HEK293 (cell line): ENCODE measurements around the gene TMEM123.

ENCODE experiments used
- BCL11A ChIP-seq: fragments of 450-650 bp; formaldehyde crosslinking; IDR thresholded peaks from 2 replicates; pipeline ENCODE4 v1.5.1; 2016; ENCODE audit warnings: low read depth, missing biosample characterization, missing genetic modification characterization
- RBAK ChIP-seq: fragments of 450-650 bp; formaldehyde crosslinking; IDR thresholded peaks from 2 replicates; pipeline ENCODE4 v1.5.1; 2016; ENCODE audit warnings: missing biosample characterization, missing genetic modification characterization
- YY1 ChIP-seq: fragments of 450-650 bp; formaldehyde crosslinking; IDR thresholded peaks from 2 replicates; pipeline ENCODE4 v1.5.1; 2018; ENCODE audit warnings: missing biosample characterization, missing genetic modification characterization
- ZBTB1 ChIP-seq: fragments of 450-650 bp; formaldehyde crosslinking; IDR thresholded peaks from 2 replicates; pipeline ENCODE4 v1.5.1; 2016; ENCODE audit warnings: missing biosample characterization, missing genetic modification characterization
- ZFHX2 ChIP-seq: fragments of 450-650 bp; formaldehyde crosslinking; conservative IDR thresholded peaks from 2 replicates; pipeline ENCODE4 v1.5.1; 2016; ENCODE audit warnings: missing biosample characterization, missing genetic modification characterization
- ZNF112 ChIP-seq: fragments of 450-650 bp; formaldehyde crosslinking; IDR thresholded peaks from 2 replicates; pipeline ENCODE4 v1.5.0; 2017; ENCODE audit warnings: missing biosample characterization, missing genetic modification characterization
- ZNF121 ChIP-seq: fragments of 450-650 bp; formaldehyde crosslinking; IDR thresholded peaks from 2 replicates; pipeline ENCODE4 v1.5.1; 2016; ENCODE audit warnings: missing biosample characterization, missing genetic modification characterization
- ZNF132 ChIP-seq: fragments of 450-650 bp; formaldehyde crosslinking; IDR thresholded peaks from 2 replicates; pipeline ENCODE4 v1.5.1; 2017; ENCODE audit warnings: missing biosample characterization, missing genetic modification characterization, borderline replicate concordance
- ZNF146 ChIP-seq: fragments of 450-650 bp; formaldehyde crosslinking; IDR thresholded peaks from 2 replicates; pipeline ENCODE4 v1.5.1; 2016; ENCODE audit warnings: missing biosample characterization, missing genetic modification characterization
- ZNF16 ChIP-seq: fragments of 450-650 bp; formaldehyde crosslinking; IDR thresholded peaks from 2 replicates; pipeline ENCODE4 v1.5.1; 2016; ENCODE audit warnings: low read depth, missing biosample characterization, missing genetic modification characterization
- ZNF175 ChIP-seq: fragments of 450-650 bp; formaldehyde crosslinking; IDR thresholded peaks from 2 replicates; pipeline ENCODE4 v1.5.1; 2016; ENCODE audit warnings: missing biosample characterization, missing genetic modification characterization
- ZNF184 ChIP-seq: fragments of 450-650 bp; IDR thresholded peaks from 2 replicates; pipeline ENCODE4 v1.5.1; 2018; ENCODE audit warnings: missing biosample characterization, mild to moderate bottlenecking, missing genetic modification characterization
- ZNF214 ChIP-seq: fragments of 450-650 bp; formaldehyde crosslinking; IDR thresholded peaks from 2 replicates; pipeline ENCODE4 v1.5.1; 2017; ENCODE audit warnings: missing biosample characterization, mild to moderate bottlenecking, missing genetic modification characterization, borderline replicate concordance
- ZNF266 ChIP-seq: fragments of 450-650 bp; formaldehyde crosslinking; IDR thresholded peaks from 2 replicates; pipeline ENCODE4 v1.5.1; 2016; ENCODE audit warnings: missing biosample characterization, missing genetic modification characterization, low read depth
- ZNF324 ChIP-seq: fragments of 450-650 bp; formaldehyde crosslinking; IDR thresholded peaks from 2 replicates; pipeline ENCODE4 v1.5.1; 2016; ENCODE audit warnings: missing biosample characterization, missing genetic modification characterization
- ZNF350 ChIP-seq: fragments of 450-650 bp; formaldehyde crosslinking; IDR thresholded peaks from 2 replicates; pipeline ENCODE4 v1.5.0; 2017; ENCODE audit warnings: missing biosample characterization, mild to moderate bottlenecking, missing genetic modification characterization
- ZNF416 ChIP-seq: fragments of 450-650 bp; formaldehyde crosslinking; IDR thresholded peaks from 2 replicates; pipeline ENCODE4 v1.5.1; 2016; ENCODE audit warnings: missing biosample characterization, missing genetic modification characterization
- ZNF433 ChIP-seq: fragments of 450-650 bp; formaldehyde crosslinking; IDR thresholded peaks from 2 replicates; pipeline ENCODE4 v1.5.1; 2016; ENCODE audit warnings: missing biosample characterization, missing genetic modification characterization, low read depth
- ZNF521 ChIP-seq: fragments of 450-650 bp; formaldehyde crosslinking; IDR thresholded peaks from 2 replicates; pipeline ENCODE4 v1.5.1; 2017; ENCODE audit warnings: missing biosample characterization, mild to moderate bottlenecking, missing genetic modification characterization
- ZNF571 ChIP-seq: fragments of 450-650 bp; formaldehyde crosslinking; IDR thresholded peaks from 2 replicates; pipeline ENCODE4 v1.5.0; 2017; ENCODE audit warnings: missing biosample characterization, missing genetic modification characterization
- ZNF600 ChIP-seq: fragments of 450-650 bp; formaldehyde crosslinking; IDR thresholded peaks from 2 replicates; pipeline ENCODE4 v1.5.1; 2016; ENCODE audit warnings: missing biosample characterization, missing genetic modification characterization
- ZNF624 ChIP-seq: fragments of 450-650 bp; formaldehyde crosslinking; IDR thresholded peaks from 2 replicates; pipeline ENCODE4 v1.5.1; 2017; ENCODE audit warnings: missing biosample characterization, missing genetic modification characterization
- ZNF776 ChIP-seq: fragments of 450-650 bp; formaldehyde crosslinking; IDR thresholded peaks from 2 replicates; pipeline ENCODE4 v1.5.0; 2017; ENCODE audit warnings: missing biosample characterization, missing genetic modification characterization, borderline replicate concordance
- ZNF843 ChIP-seq: fragments of 450-650 bp; formaldehyde crosslinking; IDR thresholded peaks from 2 replicates; pipeline ENCODE4 v1.5.1; 2016; ENCODE audit warnings: missing biosample characterization, missing genetic modification characterization
- TF ChIP-seq, protein P1 (sequence below): fragments of 450-650 bp; formaldehyde crosslinking; IDR thresholded peaks from 2 replicates; pipeline ENCODE4 v1.5.1; 2016; ENCODE audit warnings: missing biosample characterization, missing genetic modification characterization
- TF ChIP-seq, protein P2 (sequence below): fragments of 450-650 bp; formaldehyde crosslinking; IDR thresholded peaks from 2 replicates; pipeline ENCODE4 v1.5.1; 2016; ENCODE audit warnings: missing biosample characterization, missing genetic modification characterization
- TF ChIP-seq, protein P3 (sequence below): fragments of 450-650 bp; formaldehyde crosslinking; IDR thresholded peaks from 2 replicates; pipeline ENCODE4 v1.5.1; 2016; ENCODE audit warnings: missing biosample characterization, missing genetic modification characterization
- TF ChIP-seq, protein P4 (sequence below): fragments of 450-650 bp; formaldehyde crosslinking; IDR thresholded peaks from 2 replicates; pipeline ENCODE4 v1.5.1; 2016; ENCODE audit warnings: missing biosample characterization, missing genetic modification characterization
- TF ChIP-seq, protein P5 (sequence below): fragments of 450-650 bp; formaldehyde crosslinking; IDR thresholded peaks from 2 replicates; pipeline ENCODE4 v1.5.1; 2016; ENCODE audit warnings: missing biosample characterization, missing genetic modification characterization
- TF ChIP-seq, protein P6 (sequence below): fragments of 450-650 bp; formaldehyde crosslinking; IDR thresholded peaks from 2 replicates; pipeline ENCODE4 v1.5.1; 2016; ENCODE audit warnings: missing biosample characterization, missing genetic modification characterization, low read depth

The TMEM123 gene

DNA sequence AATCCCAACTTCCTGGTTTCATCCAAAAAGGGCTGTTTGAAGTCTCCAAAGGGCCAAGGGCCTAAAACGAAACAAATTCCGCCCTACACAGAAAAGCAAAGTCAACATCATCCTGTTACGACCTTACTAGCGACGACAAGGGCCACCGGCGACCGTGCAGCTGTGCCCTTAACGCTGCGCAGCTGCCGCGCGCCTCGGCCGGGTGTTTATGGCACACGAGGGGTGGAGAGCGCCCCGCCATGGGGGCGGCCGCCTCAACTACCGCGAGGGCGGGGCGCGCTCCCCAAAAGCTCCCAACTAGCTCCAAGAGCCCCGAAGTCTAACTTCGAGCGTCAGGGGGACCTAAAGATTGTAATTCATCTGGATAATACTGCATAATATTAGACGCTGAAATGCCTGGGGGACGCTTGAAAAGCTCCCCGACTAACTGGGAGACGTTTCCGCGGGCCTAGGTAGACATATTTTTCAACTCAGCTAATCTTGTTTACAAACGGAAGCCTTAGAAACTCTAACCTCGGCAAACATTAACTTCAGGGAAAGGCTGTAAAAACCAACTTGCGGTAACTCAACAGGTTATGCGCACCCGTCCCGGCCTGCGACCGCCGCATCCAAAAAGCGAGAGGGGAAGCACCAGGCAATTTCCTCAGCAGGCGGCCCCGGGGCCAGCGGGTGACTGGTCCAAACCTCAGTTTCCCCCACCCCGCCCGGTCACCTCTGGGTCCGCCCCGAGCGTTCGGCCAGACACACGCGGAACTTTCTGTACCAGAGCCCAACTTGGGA lies 694 bp downstream of the TMEM123 start (continued):
- TF ChIP-seq ZNF521 (tag by site-specific recombination) (no peak), ZNF121 (tag by site-specific recombination) (no peak), ZNF350 (tag by site-specific recombination) (no peak), RBAK (tag by site-specific recombination) (no peak), ZNF132 (tag by site-specific recombination) (no peak), ZNF433 (tag by site-specific recombination) (no peak), ZNF571 (tag by site-specific recombination) (no peak), ZBTB1 (tag by site-specific recombination) (no peak), ZNF184 (no peak), ZNF112 (tag by site-specific recombination) (no peak), YY1 (tag by site-specific recombination) (no peak), ZNF324 (tag by site-specific recombination) (no peak), ZNF776 (tag by site-specific recombination) (no peak), ZFHX2 (tag by site-specific recombination) (peak; percentile 28), ZNF266 (tag by site-specific recombination) (no peak), ZNF146 (tag by site-specific recombination) (no peak), ZNF214 (tag by site-specific recombination) (no peak), BCL11A (no peak), ZNF600 (no peak), ZNF843 (tag by site-specific recombination) (no peak), ZNF175 (tag by site-specific recombination) (no peak), ZNF16 (tag by site-specific recombination) (no peak), ZNF624 (tag by site-specific recombination) (no peak), ZNF416 (tag by site-specific recombination) (no peak)
- TF ChIP-seq, protein P1, sequence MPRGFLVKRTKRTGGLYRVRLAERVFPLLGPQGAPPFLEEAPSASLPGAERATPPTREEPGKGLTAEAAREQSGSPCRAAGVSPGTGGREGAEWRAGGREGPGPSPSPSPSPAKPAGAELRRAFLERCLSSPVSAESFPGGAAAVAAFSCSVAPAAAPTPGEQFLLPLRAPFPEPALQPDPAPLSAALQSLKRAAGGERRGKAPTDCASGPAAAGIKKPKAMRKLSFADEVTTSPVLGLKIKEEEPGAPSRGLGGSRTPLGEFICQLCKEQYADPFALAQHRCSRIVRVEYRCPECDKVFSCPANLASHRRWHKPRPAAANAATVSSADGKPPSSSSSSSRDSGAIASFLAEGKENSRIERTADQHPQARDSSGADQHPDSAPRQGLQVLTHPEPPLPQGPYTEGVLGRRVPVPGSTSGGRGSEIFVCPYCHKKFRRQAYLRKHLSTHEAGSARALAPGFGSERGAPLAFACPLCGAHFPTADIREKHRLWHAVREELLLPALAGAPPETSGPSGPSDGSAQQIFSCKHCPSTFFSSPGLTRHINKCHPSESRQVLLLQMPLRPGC: no peak
- TF ChIP-seq, protein P2, sequence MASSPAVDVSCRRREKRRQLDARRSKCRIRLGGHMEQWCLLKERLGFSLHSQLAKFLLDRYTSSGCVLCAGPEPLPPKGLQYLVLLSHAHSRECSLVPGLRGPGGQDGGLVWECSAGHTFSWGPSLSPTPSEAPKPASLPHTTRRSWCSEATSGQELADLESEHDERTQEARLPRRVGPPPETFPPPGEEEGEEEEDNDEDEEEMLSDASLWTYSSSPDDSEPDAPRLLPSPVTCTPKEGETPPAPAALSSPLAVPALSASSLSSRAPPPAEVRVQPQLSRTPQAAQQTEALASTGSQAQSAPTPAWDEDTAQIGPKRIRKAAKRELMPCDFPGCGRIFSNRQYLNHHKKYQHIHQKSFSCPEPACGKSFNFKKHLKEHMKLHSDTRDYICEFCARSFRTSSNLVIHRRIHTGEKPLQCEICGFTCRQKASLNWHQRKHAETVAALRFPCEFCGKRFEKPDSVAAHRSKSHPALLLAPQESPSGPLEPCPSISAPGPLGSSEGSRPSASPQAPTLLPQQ (tag by site-specific recombination): no peak
- TF ChIP-seq, protein P3, sequence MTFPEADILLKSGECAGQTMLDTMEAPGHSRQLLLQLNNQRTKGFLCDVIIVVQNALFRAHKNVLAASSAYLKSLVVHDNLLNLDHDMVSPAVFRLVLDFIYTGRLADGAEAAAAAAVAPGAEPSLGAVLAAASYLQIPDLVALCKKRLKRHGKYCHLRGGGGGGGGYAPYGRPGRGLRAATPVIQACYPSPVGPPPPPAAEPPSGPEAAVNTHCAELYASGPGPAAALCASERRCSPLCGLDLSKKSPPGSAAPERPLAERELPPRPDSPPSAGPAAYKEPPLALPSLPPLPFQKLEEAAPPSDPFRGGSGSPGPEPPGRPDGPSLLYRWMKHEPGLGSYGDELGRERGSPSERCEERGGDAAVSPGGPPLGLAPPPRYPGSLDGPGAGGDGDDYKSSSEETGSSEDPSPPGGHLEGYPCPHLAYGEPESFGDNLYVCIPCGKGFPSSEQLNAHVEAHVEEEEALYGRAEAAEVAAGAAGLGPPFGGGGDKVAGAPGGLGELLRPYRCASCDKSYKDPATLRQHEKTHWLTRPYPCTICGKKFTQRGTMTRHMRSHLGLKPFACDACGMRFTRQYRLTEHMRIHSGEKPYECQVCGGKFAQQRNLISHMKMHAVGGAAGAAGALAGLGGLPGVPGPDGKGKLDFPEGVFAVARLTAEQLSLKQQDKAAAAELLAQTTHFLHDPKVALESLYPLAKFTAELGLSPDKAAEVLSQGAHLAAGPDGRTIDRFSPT (tag by site-specific recombination): 0 out of 2 replicates have a peak, but pooled peaks have one; percentile 18
- TF ChIP-seq, protein P4, sequence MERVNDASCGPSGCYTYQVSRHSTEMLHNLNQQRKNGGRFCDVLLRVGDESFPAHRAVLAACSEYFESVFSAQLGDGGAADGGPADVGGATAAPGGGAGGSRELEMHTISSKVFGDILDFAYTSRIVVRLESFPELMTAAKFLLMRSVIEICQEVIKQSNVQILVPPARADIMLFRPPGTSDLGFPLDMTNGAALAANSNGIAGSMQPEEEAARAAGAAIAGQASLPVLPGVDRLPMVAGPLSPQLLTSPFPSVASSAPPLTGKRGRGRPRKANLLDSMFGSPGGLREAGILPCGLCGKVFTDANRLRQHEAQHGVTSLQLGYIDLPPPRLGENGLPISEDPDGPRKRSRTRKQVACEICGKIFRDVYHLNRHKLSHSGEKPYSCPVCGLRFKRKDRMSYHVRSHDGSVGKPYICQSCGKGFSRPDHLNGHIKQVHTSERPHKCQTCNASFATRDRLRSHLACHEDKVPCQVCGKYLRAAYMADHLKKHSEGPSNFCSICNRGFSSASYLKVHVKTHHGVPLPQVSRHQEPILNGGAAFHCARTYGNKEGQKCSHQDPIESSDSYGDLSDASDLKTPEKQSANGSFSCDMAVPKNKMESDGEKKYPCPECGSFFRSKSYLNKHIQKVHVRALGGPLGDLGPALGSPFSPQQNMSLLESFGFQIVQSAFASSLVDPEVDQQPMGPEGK: peak; percentile 53; the same call in 1 of the 2 replicates
- TF ChIP-seq, protein P5, sequence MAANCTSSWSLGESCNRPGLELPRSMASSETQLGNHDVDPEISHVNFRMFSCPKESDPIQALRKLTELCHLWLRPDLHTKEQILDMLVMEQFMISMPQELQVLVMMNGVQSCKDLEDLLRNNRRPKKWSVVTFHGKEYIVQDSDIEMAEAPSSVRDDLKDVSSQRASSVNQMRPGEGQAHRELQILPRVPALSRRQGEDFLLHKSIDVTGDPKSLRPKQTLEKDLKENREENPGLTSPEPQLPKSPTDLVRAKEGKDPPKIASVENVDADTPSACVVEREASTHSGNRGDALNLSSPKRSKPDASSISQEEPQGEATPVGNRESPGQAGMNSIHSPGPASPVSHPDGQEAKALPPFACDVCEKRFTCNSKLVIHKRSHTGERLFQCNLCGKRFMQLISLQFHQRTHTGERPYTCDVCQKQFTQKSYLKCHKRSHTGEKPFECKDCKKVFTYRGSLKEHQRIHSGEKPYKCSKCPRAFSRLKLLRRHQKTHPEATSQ (tag by site-specific recombination): no peak
- TF ChIP-seq, protein P6, sequence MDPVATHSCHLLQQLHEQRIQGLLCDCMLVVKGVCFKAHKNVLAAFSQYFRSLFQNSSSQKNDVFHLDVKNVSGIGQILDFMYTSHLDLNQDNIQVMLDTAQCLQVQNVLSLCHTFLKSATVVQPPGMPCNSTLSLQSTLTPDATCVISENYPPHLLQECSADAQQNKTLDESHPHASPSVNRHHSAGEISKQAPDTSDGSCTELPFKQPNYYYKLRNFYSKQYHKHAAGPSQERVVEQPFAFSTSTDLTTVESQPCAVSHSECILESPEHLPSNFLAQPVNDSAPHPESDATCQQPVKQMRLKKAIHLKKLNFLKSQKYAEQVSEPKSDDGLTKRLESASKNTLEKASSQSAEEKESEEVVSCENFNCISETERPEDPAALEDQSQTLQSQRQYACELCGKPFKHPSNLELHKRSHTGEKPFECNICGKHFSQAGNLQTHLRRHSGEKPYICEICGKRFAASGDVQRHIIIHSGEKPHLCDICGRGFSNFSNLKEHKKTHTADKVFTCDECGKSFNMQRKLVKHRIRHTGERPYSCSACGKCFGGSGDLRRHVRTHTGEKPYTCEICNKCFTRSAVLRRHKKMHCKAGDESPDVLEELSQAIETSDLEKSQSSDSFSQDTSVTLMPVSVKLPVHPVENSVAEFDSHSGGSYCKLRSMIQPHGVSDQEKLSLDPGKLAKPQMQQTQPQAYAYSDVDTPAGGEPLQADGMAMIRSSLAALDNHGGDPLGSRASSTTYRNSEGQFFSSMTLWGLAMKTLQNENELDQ (tag by site-specific recombination): no peak
